PC-9 (cell line): Measurements from ENCODE around the gene FATE1. TPM values are rescaled to one million over a fixed set of nuclear protein-coding genes. Genes with fewer than 3 reads are reported as not detected.

Experiments
- BruUV-seq: library from RNA; stranded (reverse); fragments of 400-500 nt; replicated peaks from 2 replicates; lab custom pipeline; 2021; lab: Mats Ljungman, UMichigan
- CTCF ChIA-PET: fragments of 300-600 bp; sonication (Branson Sonifier 250); formaldehyde crosslinking; loops from one replicate; lab custom pipeline; 2022; ENCODE audit warnings: antibody characterized with exemption; lab: Charles Lee
- POLR2A ChIA-PET: fragments of 300-600 bp; sonication (Branson Sonifier 250); formaldehyde crosslinking; loops from one replicate; lab custom pipeline; 2022; ENCODE audit warnings: antibody characterized with exemption; ENCODE audit not compliant: unreplicated experiment; lab: Charles Lee
- DNase-seq, 2 experiments: peaks; one replicate each; pipeline versions ENCODE4 v3.0.0 to v3.0.0-alpha.2; 2015 to 2022; ENCODE audit warnings: mixed read lengths in 1 of 2
- H2AFZ ChIP-seq: fragments of 200-600 bp; sonication (generic); 2 replicates; pipeline ENCODE4 v1.8.1; 2017; ENCODE audit warnings: antibody characterized with exemption
- H3F3A ChIP-seq: fragments of 200-600 bp; sonication (generic); 2 replicates; pipeline ENCODE4 v1.8.1; 2017; ENCODE audit warnings: antibody characterized with exemption, mild to moderate bottlenecking, low read depth; ENCODE audit not compliant: insufficient read depth
- H3K27ac ChIP-seq: fragments of 200-600 bp; sonication (generic); 2 replicates; pipeline ENCODE4 v1.6.1; 2016; ENCODE audit warnings: mixed run types
- H3K27me3 ChIP-seq: fragments of 200-600 bp; sonication (generic); 2 replicates; pipeline ENCODE4 v1.6.1; 2016; ENCODE audit warnings: low read depth, mixed run types; ENCODE audit not compliant: insufficient read depth
- H3K36me3 ChIP-seq: fragments of 200-600 bp; sonication (generic); 2 replicates; pipeline ENCODE4 v1.6.1; 2016; ENCODE audit warnings: low read depth, mixed run types
- H3K4me1 ChIP-seq: fragments of 200-600 bp; sonication (generic); replicated peaks from 2 replicates; pipeline ENCODE4 v1.6.1; 2016; ENCODE audit warnings: mixed run types; ENCODE audit not compliant: insufficient read depth
- H3K4me2 ChIP-seq: fragments of 200-600 bp; sonication (generic); 2 replicates; pipeline ENCODE4 v1.6.1; 2017; ENCODE audit warnings: mixed run types
- H3K4me3 ChIP-seq: fragments of 200-600 bp; sonication (generic); 2 replicates; pipeline ENCODE4 v1.6.1; 2016; ENCODE audit warnings: mixed run types
- H3K79me2 ChIP-seq: fragments of 200-600 bp; sonication (generic); 2 replicates; pipeline ENCODE4 v1.6.1; 2017; ENCODE audit warnings: low read depth, mixed run types
- H3K9me2 ChIP-seq: fragments of 200-600 bp; sonication (generic); 2 replicates; pipeline ENCODE4 v1.8.1; 2017; ENCODE audit warnings: mild to moderate bottlenecking; ENCODE audit not compliant: insufficient read depth
- H3K9me3 ChIP-seq: fragments of 200-600 bp; sonication (generic); 2 replicates; pipeline ENCODE4 v1.8.1; 2016; ENCODE audit warnings: low read depth; ENCODE audit not compliant: insufficient read depth
- H4K20me1 ChIP-seq: fragments of 200-600 bp; sonication (generic); 2 replicates; pipeline ENCODE4 v1.8.1; 2017; ENCODE audit not compliant: insufficient read depth
- EZH2 ChIP-seq: fragments of 200-600 bp; sonication (generic); IDR thresholded peaks from 2 replicates; pipeline ENCODE4 v1.8.0; 2017; ENCODE audit warnings: antibody characterized with exemption, low read depth
- intact Hi-C: fragments of 100-400 bp; cut with micrococcal nuclease; formaldehyde crosslinking; loops from one replicate; pipeline ENCODE4 v1.10.0; 2022; ENCODE audit not compliant: unreplicated experiment
- total RNA-seq: library from RNA; stranded (reverse); gene quantifications from 2 replicates; pipeline ENCODE4 v1.2.3, GENCODE V29; 2021
- TF ChIP-seq, protein P1 (sequence below): fragments of 200-600 bp; sonication (generic); conservative IDR thresholded peaks from 2 replicates; pipeline ENCODE4 v1.6.1; 2017; ENCODE audit warnings: mixed run types, antibody characterized with exemption, mild to moderate bottlenecking, moderate library complexity

FATE1 gene
- total RNA-seq, 1 experiment from 2014 or later: not detected

DNA sequence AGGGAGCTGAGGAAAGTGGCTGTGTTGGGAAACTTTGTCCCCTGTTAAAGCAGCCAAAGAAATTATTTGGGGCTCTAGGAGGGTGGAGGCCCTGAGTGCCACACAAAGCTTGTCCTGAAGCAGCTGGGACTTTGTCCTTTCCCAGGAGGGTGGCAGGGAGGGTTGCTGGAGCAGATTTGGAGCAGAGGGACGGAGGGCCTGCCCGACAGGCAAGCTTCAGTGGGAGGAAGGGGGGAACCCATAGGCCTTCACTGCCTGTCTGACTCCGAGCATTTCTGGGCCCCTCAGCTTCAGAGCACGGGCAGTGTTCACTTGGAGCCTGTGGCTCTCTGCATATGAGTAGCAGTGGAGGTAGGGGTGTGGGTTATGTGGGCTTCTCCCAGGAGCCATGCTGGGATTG lies 11.5 kb downstream of the FATE1 start:
- POLR2A ChIA-PET: no interaction called here
- Histone ChIP-seq H3K27me3 (peaks cover 22% of the 10 kb centered on the region), H3K4me3 (no peak overlapping the region), H3K4me2 (no peak overlapping the region), H3K79me2 (no peaks in the 10 kb centered on the region), H3K9me3 (no peaks in the 10 kb centered on the region), H3K4me1 (no peaks in the 10 kb centered on the region), H3F3A (no peaks in the 10 kb centered on the region), H3K27ac (no peak overlapping the region), H3K9me2 (no peaks in the 10 kb centered on the region), H4K20me1 (no peaks in the 10 kb centered on the region), H3K36me3 (no peaks in the 10 kb centered on the region), H2AFZ (no peak overlapping the region)
- TF ChIP-seq, protein P1, sequence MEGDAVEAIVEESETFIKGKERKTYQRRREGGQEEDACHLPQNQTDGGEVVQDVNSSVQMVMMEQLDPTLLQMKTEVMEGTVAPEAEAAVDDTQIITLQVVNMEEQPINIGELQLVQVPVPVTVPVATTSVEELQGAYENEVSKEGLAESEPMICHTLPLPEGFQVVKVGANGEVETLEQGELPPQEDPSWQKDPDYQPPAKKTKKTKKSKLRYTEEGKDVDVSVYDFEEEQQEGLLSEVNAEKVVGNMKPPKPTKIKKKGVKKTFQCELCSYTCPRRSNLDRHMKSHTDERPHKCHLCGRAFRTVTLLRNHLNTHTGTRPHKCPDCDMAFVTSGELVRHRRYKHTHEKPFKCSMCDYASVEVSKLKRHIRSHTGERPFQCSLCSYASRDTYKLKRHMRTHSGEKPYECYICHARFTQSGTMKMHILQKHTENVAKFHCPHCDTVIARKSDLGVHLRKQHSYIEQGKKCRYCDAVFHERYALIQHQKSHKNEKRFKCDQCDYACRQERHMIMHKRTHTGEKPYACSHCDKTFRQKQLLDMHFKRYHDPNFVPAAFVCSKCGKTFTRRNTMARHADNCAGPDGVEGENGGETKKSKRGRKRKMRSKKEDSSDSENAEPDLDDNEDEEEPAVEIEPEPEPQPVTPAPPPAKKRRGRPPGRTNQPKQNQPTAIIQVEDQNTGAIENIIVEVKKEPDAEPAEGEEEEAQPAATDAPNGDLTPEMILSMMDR: no peak
- TF ChIP-seq EZH2: no peak
- intact Hi-C loops: no loop called here
- CTCF ChIA-PET: no interaction called here
- BruUV-seq: no TSS peak
- no peak for DNase-seq

DNA sequence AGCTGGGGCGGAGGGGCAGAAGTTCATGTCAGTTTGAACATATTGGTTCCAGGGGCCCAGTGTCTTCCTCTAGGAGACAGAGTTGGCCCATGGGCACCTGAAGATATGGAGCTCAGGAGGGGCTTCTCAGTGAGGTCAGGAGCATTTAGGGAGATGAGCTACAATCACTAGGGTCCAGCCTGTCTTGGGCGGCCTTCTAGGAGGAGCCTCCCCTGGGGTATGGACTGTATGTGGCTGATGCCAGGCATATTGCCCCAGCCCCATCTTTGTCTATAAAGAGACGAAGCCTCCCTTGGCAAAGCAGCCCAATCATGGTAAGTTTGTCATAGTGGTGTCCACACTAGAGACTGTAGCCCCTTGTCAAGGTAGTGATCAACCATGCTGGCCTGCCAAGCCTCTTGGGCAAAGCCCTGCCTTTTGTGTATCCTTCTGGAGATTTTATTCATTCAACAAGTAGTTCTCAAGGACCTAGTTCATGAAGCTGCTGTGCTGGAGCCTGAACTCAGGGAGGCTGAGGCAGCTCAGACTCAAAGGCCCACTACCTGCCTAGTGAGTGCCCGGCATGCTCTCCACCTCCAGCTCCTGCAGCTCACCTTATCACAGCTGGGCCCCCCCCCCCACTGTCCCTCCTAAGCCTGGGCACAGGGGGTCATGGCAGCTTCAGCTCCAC lies 13.4 kb downstream of the FATE1 start:
- no peak for TF ChIP-seq EZH2
- TF ChIP-seq, protein P1: no peak
- Histone ChIP-seq H3K36me3 (no peaks in the 10 kb centered on the region), H3K4me3 (no peak overlapping the region), H4K20me1 (no peaks in the 10 kb centered on the region), H2AFZ (no peak overlapping the region), H3K79me2 (no peaks in the 10 kb centered on the region), H3K4me1 (no peaks in the 10 kb centered on the region), H3K27ac (no peak overlapping the region), H3K27me3 (peaks cover 41% of the 10 kb centered on the region), H3K4me2 (no peak overlapping the region), H3K9me2 (no peaks in the 10 kb centered on the region), H3K9me3 (no peaks in the 10 kb centered on the region), H3F3A (no peaks in the 10 kb centered on the region)
- BruUV-seq: no TSS peak
- intact Hi-C loops: no loop called here
- DNase-seq: no peak
- ChIA-PET POLR2A (no interaction called here), CTCF (interaction anchor here (0.7 kb wide), 1 partner anchor 24 kb away, joined by 5 read pairs; no protein-coding TSS in a partner anchor)

DNA sequence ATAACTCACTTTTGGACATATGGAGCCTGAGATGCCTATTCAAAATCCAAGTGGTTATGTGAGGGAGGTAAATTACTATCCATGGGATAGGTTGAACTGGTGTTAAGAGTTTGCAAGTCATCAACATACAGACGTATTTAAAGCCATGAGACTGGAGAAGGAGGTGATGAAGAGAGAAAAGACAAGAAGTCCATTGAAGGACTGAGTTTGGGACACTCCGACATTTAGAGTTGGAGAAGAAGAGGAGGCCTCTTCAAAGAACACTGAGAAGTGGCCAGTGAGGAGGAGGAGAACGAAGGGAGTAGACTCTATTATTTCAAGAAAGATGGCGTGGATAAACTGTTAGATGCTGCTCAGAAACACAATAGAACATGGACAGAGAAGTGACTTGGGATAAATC lies 18.6 kb downstream of the FATE1 start, which contains the start of gene CNGA2:
TSS of gene CNGA2 (plus strand) at position 301 of the 400 bp plus-strand sequence. CDS start 3,738 bp downstream, outside the sequence.
- Histone ChIP-seq H4K20me1 (no peaks in the 10 kb centered on the region), H3K4me1 (no peaks in the 10 kb centered on the region), H3K27me3 (peaks cover 76% of the 10 kb centered on the region), H3K9me3 (no peaks in the 10 kb centered on the region), H3K36me3 (no peaks in the 10 kb centered on the region), H2AFZ (no peak within 1 kb of the TSS), H3K79me2 (no peaks in the 10 kb centered on the region), H3K9me2 (no peaks in the 10 kb centered on the region), H3K27ac (no peak within 1 kb of the TSS), H3F3A (no peaks in the 10 kb centered on the region), H3K4me3 (no peak within 1 kb of the TSS), H3K4me2 (no peak within 1 kb of the TSS)
- no peak for TF ChIP-seq EZH2
- TF ChIP-seq, protein P1: no peak
- ChIA-PET POLR2A (no interaction called here), CTCF (no interaction called here)
- intact Hi-C loops: no loop called here
- BruUV-seq: no TSS peak
- no peak for DNase-seq
